ENCODE measurements around the gene FOXC1. TPM values are rescaled to one million over a fixed set of nuclear protein-coding genes. Genes with fewer than 3 reads are reported as not detected.

FOXC1 gene
- total RNA-seq, 1 experiment from 2014 or later = 40.7 TPM

DNA sequence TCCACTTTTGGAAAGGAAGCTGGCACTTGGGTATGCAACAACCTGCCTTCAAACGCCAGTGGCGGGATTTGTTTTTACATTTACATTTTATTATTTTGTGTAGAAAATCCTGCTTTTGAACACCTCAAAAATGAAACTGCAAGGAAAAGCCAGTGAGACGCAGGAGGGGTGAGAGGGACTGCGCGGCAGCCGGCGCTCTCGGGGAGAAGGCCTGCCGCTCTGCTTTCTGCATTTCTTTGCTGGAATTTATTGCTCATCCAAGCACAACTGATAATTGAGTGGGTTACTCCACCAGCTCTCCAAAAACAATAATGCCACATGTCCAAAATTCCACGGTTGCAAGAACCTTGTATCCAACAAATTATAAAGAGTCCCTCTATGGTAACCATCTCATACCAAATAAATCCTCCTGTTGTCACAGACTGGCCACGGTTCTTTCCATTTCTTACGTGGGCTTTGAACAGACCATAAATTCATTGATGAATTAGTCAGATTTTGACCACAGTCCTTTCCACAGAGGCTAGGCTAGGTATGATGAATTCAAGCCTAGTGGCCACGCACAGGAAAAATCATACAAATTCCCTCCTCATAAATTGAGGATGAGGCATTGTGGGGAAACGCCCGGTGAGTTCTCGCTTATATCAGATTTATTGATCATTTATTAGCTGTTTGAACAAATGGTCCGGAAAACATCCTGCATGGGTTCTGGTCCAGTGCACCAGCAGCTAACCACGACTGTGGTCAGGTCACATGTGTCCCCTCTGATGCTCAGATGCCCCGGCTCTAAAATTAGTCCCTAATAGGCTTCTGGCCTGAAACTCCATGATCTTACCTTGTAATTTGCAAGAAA is 31.6 kb upstream of the FOXC1 start:
- H3K79me2 ChIP-seq (ENCODE audit: insufficient read depth, low read length) = no peaks in the 10 kb centered on the region
- ATAC-seq (no peak), DNase-seq (ENCODE audit: low read depth, low spot score) (no peak)
- CTCF ChIA-PET = no interaction called here
- no peak for TF ChIP-seq ZBTB33 (IDR thresholded peaks at IDR 0.05; ENCODE audit: extremely low read depth, insufficient replicate concordance, low read length)
- RAD21 ChIA-PET (ENCODE audit: low non-redundant PET in 1 of 2, low total read pairs in 2 of 2, uncharacterized antibody in 2 of 2, unreplicated experiment in 2 of 2) = no interaction called here
- H3K4me3 ChIP-seq (replicated peaks in 1 of 2; ENCODE audit: low read depth in 1 of 2, low read length in 2 of 2) = no peak overlapping the region
- no peaks in the 10 kb centered on the region for H3K27me3 ChIP-seq (ENCODE audit: insufficient read depth, low read length)
- H3K4me1 ChIP-seq (ENCODE audit: control insufficient read depth in 1 of 2, insufficient read depth in 2 of 2, low read length in 2 of 2) = no peaks in the 10 kb centered on the region
- POLR2A ChIA-PET = no interaction called here
- no peaks in the 10 kb centered on the region for H3K9me3 ChIP-seq (ENCODE audit: control insufficient read depth in 1 of 2, insufficient read depth in 1 of 2, low read depth in 1 of 2, low read length in 2 of 2)
- no TSS peak for BruUV-seq (replicated peaks)
- no peaks in the 10 kb centered on the region for H4K20me1 ChIP-seq (ENCODE audit: insufficient read depth)
- H2AFZ ChIP-seq (ENCODE audit: low read depth, low read length, poor library complexity, severe bottlenecking) = no peak overlapping the region
- no peaks in the 10 kb centered on the region for H3K9me2 ChIP-seq (ENCODE audit: insufficient read depth)
- H3K4me2 ChIP-seq (ENCODE audit: low read length) = no peak overlapping the region
- no peak overlapping the region for H3K9ac ChIP-seq (ENCODE audit: low read length)
- no peaks in the 10 kb centered on the region for H3K36me3 ChIP-seq (ENCODE audit: control insufficient read depth in 1 of 2, insufficient read depth in 2 of 2, low read length in 2 of 2)
- intact Hi-C loops (cut with micrococcal nuclease) = no loop called here
- no peak overlapping the region for H3K27ac ChIP-seq (ENCODE audit: low read depth, low read length)

DNA sequence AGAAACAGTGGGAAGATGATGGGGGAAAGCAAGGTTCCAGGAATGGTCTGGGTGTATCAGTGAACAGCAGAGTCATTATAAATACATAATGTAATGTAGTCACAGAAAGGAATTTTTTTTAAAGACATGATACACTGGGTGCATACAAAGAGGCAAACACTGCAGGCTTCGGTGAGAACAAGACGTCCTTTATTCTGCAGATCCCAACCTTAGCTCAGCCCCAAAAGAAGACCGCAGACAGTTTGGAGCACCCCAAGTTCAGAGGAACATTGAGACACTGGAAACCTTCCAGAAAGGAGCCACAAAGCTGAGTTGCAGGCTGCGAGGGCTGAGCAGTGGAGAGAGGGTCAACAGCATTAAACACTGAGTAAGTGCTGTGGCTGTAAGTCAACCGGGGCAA is 30.6 kb upstream of the FOXC1 start:
- no TSS peak for BruUV-seq (replicated peaks)
- ChIA-PET RAD21 (ENCODE audit: low non-redundant PET in 1 of 2, low total read pairs in 2 of 2, uncharacterized antibody in 2 of 2, unreplicated experiment in 2 of 2) (no interaction called here), CTCF (no interaction called here), POLR2A (no interaction called here)
- H3K4me3 ChIP-seq (replicated peaks in 1 of 2; ENCODE audit: low read depth in 1 of 2, low read length in 2 of 2) = no peak overlapping the region
- no peak overlapping the region for H3K4me2 ChIP-seq (ENCODE audit: low read length)
- H3K4me1 ChIP-seq (ENCODE audit: control insufficient read depth in 1 of 2, insufficient read depth in 2 of 2, low read length in 2 of 2) = no peaks in the 10 kb centered on the region
- no peak overlapping the region for H3K27ac ChIP-seq (ENCODE audit: low read depth, low read length)
- H3K9me3 ChIP-seq (ENCODE audit: control insufficient read depth in 1 of 2, insufficient read depth in 1 of 2, low read depth in 1 of 2, low read length in 2 of 2) = no peaks in the 10 kb centered on the region
- no peaks in the 10 kb centered on the region for H3K36me3 ChIP-seq (ENCODE audit: control insufficient read depth in 1 of 2, insufficient read depth in 2 of 2, low read length in 2 of 2)
- H3K9me2 ChIP-seq (ENCODE audit: insufficient read depth) = no peaks in the 10 kb centered on the region
- H3K9ac ChIP-seq (ENCODE audit: low read length) = no peak overlapping the region
- no peak overlapping the region for H2AFZ ChIP-seq (ENCODE audit: low read depth, low read length, poor library complexity, severe bottlenecking)
- DNase-seq (ENCODE audit: low read depth, low spot score) (no peak), ATAC-seq (no peak)
- H4K20me1 ChIP-seq (ENCODE audit: insufficient read depth) = no peaks in the 10 kb centered on the region
- no peak for TF ChIP-seq CEBPB (IDR thresholded peaks at IDR 0.05; ENCODE audit: low read depth)
- TF ChIP-seq ZFX (IDR thresholded peaks at IDR 0.05) = no peak
- no peak for TF ChIP-seq RAD21 (IDR thresholded peaks at IDR 0.05; ENCODE audit: low read depth)
- no peak for TF ChIP-seq CTCF (IDR thresholded peaks at IDR 0.05 in 2 of 3, conservative IDR thresholded peaks at IDR 0.05 in 1 of 3; ENCODE audit: borderline replicate concordance in 1 of 3, insufficient read depth in 1 of 3, low read depth in 2 of 3, low read length in 2 of 3)
- no peak for TF ChIP-seq EZH2phosphoT487 (IDR thresholded peaks at IDR 0.05; ENCODE audit: borderline replicate concordance)
- no peak for TF ChIP-seq EGR1 (IDR thresholded peaks at IDR 0.05; ENCODE audit: low read depth)
- no peak for TF ChIP-seq TCF7L2 (IDR thresholded peaks at IDR 0.05; ENCODE audit: borderline replicate concordance, extremely low read depth, insufficient read depth, insufficient read length)
- TF ChIP-seq CBX3 (IDR thresholded peaks at IDR 0.05; ENCODE audit: low read depth) = no peak
- TF ChIP-seq POLR2A (IDR thresholded peaks at IDR 0.05; ENCODE audit: borderline replicate concordance, extremely low read depth, insufficient read depth, insufficient read length) = no peak
- no peak for TF ChIP-seq ZBTB33 (IDR thresholded peaks at IDR 0.05; ENCODE audit: extremely low read depth, insufficient replicate concordance, low read length)
- H3K79me2 ChIP-seq (ENCODE audit: insufficient read depth, low read length) = no peaks in the 10 kb centered on the region
- no peaks in the 10 kb centered on the region for H3K27me3 ChIP-seq (ENCODE audit: insufficient read depth, low read length)
- intact Hi-C loops (cut with micrococcal nuclease) = no loop called here

Measured in HCT116 (cell line).